HG02610 (cell line): ENCODE results near the gene CD300LG.
"Not testable (repeated sequence)": the region's sequence is repeated elsewhere in the genome, so short reads cannot be mapped to it uniquely, and the experiment has no call there.

Experiments
- ATAC-seq: cut with Tn5 transposase; IDR thresholded peaks from one replicate; pipeline ENCODE4 v1.9.1; 2021; ENCODE audit warnings: mild to moderate bottlenecking, moderate library complexity; ENCODE audit not compliant: unreplicated experiment

The CD300LG gene

GRCh38 chr17:43877451-43878155 lies 30.6 kb downstream of the CD300LG start:
- ATAC-seq, result no peak

DNA sequence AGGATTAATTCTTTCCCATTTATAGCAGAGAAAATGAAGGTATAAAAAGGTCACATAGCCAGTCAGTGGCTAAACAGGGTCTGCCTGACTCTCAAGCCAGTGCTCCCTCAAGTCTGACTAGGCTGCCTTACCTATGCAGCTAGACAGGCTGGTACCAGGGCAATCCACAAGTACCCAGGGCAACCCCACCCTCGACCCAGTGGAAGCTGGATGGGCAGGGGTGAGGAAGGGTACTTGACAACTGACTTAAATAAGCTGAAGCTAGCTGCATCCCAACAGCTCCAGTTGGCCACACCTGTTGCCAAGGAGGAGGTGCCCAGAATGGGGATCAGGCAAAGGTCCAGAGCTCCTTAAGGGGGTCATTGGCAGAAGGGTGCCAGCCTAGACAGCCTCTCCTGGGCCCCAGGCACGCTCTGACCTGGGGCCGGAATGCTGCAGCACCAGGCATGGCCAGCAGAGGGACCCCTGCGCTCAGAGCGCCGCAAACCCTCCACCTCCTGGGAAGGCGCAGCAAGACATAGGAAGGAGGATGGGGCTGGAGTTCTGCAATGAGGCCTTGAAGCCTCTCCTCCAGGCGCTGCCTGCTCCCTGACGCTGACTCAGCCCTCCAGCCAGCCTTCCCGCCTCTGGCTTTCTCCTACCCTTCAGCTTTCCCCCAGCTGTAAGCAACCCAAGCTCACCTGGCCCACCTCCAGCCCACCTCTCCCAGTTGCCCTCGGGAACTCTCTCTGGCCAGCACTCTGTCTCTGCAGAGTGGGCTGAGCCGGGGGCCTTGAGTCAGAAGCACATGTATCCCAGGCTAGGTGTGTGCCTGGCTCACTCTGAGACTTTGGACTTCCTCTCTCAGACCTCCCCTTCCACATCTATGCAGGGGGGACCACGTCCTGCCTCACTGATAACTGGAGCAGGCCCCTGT lies 31.5 kb downstream of the CD300LG start:
- ATAC-seq, result no peak

DNA sequence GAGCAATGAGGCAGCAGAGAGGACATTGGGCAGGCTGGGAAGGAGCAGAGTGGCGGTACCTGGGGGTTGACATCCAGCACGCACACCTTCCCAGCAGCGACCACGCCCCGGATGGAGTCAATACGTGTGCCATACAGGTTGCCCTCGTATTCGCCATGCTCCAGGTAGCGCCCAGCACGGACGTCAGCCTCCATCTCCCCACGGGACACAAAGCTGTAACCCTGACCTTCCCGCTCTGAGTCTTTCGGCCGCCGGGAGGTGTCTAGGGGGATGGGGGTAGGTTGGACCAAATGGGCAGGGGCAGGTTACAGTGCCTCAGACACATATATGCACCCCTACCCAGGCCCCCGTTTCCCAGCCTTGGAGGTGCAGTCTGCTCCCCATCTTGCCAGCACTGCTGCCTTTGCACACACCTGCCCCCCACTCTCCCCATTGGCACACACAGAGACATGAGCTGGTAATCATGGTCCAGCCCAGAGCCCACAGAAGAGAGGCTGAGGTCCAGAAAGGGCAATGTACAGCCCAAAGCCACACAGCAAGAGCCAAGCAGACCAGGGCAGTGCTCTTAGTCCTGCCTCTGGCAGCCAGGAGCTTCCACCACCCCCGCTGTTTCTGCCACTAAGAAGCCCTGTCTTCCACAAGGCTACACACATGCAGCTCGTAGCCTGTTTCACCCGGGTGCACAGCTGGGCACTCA lies 32.9 kb downstream of the CD300LG start:
- ATAC-seq, result no peak

GRCh38 chr17:43880420-43880991 lies 33.5 kb downstream of the CD300LG start:
- ATAC-seq, result no peak

DNA sequence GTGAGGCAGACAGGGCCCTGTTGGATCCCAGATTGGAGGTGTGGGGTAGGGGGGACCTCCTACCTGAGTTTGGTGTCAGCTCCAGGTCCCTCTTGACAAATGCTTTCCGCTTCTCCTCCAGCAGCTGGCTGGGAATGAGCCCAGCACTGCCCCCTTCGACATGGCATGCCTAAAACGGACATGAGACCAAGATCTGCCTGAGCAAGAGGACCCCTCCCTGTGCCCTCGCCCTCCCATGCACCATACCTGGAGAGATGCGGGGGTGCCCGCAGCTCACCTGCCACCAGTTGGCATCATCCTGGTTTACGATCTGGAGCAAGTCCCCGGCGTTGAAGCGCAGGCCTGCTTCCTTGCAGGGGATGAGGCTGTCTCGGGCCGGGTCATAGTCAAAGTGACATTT lies 34.2 kb downstream of the CD300LG start:
- ATAC-seq, result no peak

- ATAC-seq, result no peak
Measured at GRCh38 chr17:43881758-43882505, 35.0 kb downstream of the CD300LG start.

DNA sequence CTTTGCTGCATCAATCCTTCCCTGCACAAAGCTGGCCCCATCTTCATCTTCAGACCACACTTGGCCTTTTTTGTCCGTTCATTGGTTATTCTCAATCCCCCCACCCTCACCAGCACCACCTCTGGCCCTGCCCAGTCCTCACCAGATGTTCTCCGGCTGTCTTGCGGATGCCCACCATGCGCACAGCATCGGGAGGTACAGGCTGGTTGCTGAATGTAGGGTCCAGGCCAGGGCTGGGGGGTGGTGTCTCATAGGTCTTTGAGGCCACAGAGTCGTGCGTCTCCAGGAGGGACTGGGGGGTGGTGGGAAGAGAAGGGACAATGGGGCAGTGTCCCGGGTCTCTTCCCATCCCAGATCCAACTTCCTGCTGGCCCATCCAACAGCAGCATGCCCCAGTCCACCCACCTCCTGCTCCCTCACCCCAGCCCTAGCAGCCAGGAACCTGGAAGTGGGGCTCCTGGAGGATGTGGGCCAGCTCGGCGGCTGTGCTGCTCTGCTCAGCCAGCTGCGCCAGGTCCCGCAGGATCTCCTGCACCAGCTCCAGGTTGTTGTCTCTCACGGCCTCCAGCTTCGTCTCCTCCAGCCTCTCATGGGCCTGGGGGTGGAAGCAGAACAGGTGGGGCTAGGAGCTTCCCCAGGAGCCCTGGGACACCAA lies 35.9 kb downstream of the CD300LG start:
- ATAC-seq, result no peak

DNA sequence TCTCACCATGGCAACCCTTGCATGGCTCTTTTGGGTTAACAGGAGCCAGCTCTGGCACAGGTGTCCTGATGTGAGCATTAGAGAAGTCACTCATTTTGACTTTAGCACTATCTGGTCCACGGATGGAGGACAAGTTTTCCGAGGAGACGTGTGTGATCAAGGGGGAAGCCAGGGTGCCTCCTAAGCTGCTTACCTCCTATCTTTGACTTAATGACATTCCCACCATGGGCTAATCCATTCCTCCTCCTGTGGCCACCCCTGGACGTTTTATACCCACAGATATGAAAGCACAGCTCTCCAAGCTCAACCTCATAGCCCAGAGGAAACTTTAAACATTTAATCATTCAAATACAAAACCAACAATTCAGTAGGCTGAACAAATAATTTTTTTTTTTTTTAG lies 41.6 kb downstream of the CD300LG start:
- ATAC-seq, result no peak

- ATAC-seq, result no peak
Measured at GRCh38 chr17:43890240-43890639, 43.3 kb downstream of the CD300LG start.

DNA sequence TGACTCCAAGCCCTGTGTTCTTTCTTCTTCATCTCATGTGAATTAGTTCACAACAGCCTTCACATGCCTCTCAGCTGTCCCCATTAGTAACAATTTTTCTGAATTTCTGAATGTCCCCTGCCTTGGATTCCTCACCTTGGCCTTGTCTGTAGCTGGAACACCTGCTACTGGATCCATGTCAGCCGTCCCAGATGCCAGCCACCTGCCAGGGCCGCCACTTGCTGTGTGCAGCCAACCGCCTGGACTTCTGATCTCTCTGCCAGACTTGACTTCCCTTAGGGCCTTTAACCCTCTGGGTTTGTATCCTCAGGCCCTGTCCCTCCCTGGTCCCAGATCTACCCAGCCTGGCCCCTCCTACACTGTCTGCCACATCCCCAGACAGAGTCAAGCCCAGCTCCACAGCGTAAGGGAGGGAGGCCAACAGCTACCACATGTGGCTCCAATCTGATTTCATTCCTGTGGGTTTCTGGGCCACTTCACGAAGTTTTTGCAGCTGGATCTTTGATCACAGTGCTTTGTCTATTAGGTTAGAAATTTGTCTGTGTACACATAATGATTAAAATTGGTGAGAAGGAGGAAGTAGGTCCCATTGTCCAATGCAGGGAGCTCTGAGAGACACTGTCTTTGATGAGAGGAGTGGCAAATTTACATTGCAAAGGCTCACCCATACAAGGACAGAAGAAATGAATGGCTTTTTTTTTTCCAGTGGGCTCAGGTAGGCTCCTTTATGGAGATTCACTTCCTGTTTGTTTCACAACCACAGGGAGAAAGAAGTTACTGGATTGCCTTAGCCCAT lies 45.1 kb downstream of the CD300LG start:
- no peak for ATAC-seq

- ATAC-seq, result no peak
Measured at GRCh38 chr17:43892647-43892952, 45.6 kb downstream of the CD300LG start.

- ATAC-seq, result not testable (repeated sequence)
Measured at GRCh38 chr17:43894494-43894893, 47.5 kb downstream of the CD300LG start.

- ATAC-seq, result no peak
Measured at GRCh38 chr17:43897831-43898230, 50.9 kb downstream of the CD300LG start.

DNA sequence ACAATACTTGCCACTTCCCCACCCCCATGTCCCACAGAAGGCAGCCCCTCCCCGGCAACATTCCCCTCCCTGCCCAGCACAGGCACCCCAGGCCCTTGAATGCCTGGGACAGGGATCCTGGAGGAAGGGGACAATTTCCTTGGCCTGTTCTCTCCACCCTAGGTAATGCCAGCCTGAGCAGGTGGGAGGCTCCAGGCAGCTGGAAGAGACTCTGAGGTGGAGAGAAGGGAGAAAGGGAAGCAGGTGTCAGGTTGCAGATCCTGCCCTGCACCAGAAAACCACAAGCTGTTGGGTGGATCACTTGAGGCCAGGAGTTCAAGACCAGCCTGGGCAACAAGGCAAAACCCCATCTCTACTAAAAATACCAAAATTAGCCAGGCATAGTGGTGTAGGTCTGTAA lies 51.5 kb downstream of the CD300LG start:
- ATAC-seq, result no peak

DNA sequence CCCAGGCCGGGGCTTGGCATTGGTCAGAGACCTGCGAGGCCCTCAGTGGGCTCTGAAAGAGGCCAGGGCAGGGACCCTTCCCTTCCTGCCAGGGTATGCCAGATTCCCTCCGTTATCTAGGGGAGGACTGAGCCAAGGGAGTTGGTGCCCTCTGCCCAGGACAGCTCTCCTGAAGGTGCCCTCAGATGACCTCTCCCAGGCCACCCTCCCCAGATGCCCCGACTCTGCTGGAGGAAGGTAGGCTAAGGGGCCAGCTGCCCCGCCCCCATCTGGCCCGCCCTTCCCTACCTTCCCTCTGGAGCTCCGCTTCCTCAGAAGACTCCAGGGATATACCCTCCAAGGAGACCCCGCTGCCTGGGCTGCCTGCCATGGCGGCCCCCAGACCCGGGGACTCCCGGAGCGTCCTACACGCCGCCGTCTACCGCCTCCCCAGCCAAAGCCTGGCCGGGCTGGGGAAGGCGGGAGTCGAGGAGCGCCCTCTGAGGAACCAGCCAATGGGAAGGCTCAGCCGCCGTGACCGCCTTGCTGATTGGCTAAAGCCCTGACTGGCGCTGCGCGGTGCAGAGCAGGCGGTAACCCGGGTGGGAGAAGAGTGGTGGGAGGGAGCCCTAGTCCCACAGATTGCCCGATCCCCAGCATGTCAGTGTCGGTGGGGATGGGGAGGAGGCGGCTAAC lies 53.3 kb downstream of the CD300LG start:
- no peak for ATAC-seq

GRCh38 chr17:43900858-43901754 lies 54.1 kb downstream of the CD300LG start:
- no peak for ATAC-seq

- ATAC-seq, result no peak
Measured at GRCh38 chr17:43901861-43902589, 55.0 kb downstream of the CD300LG start.
